ENCODE measurements around the gene NFIC. TPM values are rescaled to one million over a fixed set of nuclear protein-coding genes. Genes with fewer than 3 reads are reported as not detected.

Gene NFIC
- total and polyA plus RNA-seq, 2 experiments from 2014 or later = 7.8 to 20.9 TPM

GRCh38 chr19:3513229-3514140 is 147.1 kb downstream of the NFIC start:
- H3K9me2 ChIP-seq (replicated peaks; ENCODE audit: insufficient read depth) = no peaks in the 10 kb centered on the region
- no peaks in the 10 kb centered on the region for H3K9me3 ChIP-seq (ENCODE audit: low read depth)
- H3K4me1 ChIP-seq (ENCODE audit: insufficient read depth) = peaks cover 7% of the 10 kb centered on the region
- H3K27me3 ChIP-seq = no peaks in the 10 kb centered on the region
- 94% methylated on average over 23 of the region's 23 CpGs for WGBS (ENCODE audit: low lambda C conversion rate, missing lambda C conversion rate)
- H4K20me1 ChIP-seq (ENCODE audit: insufficient read depth, poor library complexity, severe bottlenecking) = peaks cover 99% of the 10 kb centered on the region
- H2AFZ ChIP-seq = no peak overlapping the region
- peaks cover 100% of the 10 kb centered on the region for H3K79me2 ChIP-seq
- TF ChIP-seq EZH2 (IDR thresholded peaks at IDR 0.05; ENCODE audit: borderline replicate concordance) = no peak
- no peak for TF ChIP-seq EZH2phosphoT487 (IDR thresholded peaks at IDR 0.05; ENCODE audit: low read depth, severe bottlenecking, unreplicated experiment)
- no peak for TF ChIP-seq CTCF (IDR thresholded peaks at IDR 0.05; ENCODE audit: poor library complexity)
- DNase-seq (ENCODE audit: low spot score) = no peak
- H3K4me3 ChIP-seq = no peak overlapping the region
- no peak overlapping the region for H3K27ac ChIP-seq
- H3K4me2 ChIP-seq = no peak overlapping the region
- H3K36me3 ChIP-seq (replicated peaks; ENCODE audit: insufficient read depth, low read depth) = no peaks in the 10 kb centered on the region

- peaks cover 100% of the 10 kb centered on the region for H3K79me2 ChIP-seq
- no peaks in the 10 kb centered on the region for H3K27me3 ChIP-seq
- H2AFZ ChIP-seq = no peak overlapping the region
- no peak overlapping the region for H3K4me3 ChIP-seq
- no peaks in the 10 kb centered on the region for H3K9me3 ChIP-seq (ENCODE audit: low read depth)
- H4K20me1 ChIP-seq (ENCODE audit: insufficient read depth, poor library complexity, severe bottlenecking) = peaks cover 100% of the 10 kb centered on the region
- H3K27ac ChIP-seq = no peak overlapping the region
- DNase-seq (ENCODE audit: low spot score) = no peak
- TF ChIP-seq EZH2phosphoT487 (IDR thresholded peaks at IDR 0.05; ENCODE audit: low read depth, severe bottlenecking, unreplicated experiment) (no peak), CTCF (IDR thresholded peaks at IDR 0.05; ENCODE audit: poor library complexity) (no peak), EZH2 (IDR thresholded peaks at IDR 0.05; ENCODE audit: borderline replicate concordance) (no peak)
- no peaks in the 10 kb centered on the region for H3K9me2 ChIP-seq (replicated peaks; ENCODE audit: insufficient read depth)
- peaks cover 7% of the 10 kb centered on the region for H3K4me1 ChIP-seq (ENCODE audit: insufficient read depth)
- no peak overlapping the region for H3K4me2 ChIP-seq
- H3K36me3 ChIP-seq (replicated peaks; ENCODE audit: insufficient read depth, low read depth) = no peaks in the 10 kb centered on the region
- 77% methylated on average over 12 of the region's 12 CpGs for WGBS (ENCODE audit: low lambda C conversion rate, missing lambda C conversion rate)
These were observed 148.5 kb downstream of the NFIC start for GRCh38 chr19:3514930-3515329.

GRCh38 chr19:3515891-3516422 is 149.6 kb downstream of the NFIC start:
- Histone ChIP-seq H3K27ac (no peak overlapping the region), H3K27me3 (no peaks in the 10 kb centered on the region), H3K9me3 (ENCODE audit: low read depth) (no peaks in the 10 kb centered on the region), H3K4me3 (no peak overlapping the region), H4K20me1 (ENCODE audit: insufficient read depth, poor library complexity, severe bottlenecking) (peaks cover 100% of the 10 kb centered on the region), H3K9me2 (replicated peaks; ENCODE audit: insufficient read depth) (no peaks in the 10 kb centered on the region), H3K79me2 (peaks cover 100% of the 10 kb centered on the region), H2AFZ (no peak overlapping the region), H3K4me2 (no peak overlapping the region), H3K4me1 (ENCODE audit: insufficient read depth) (peaks cover 7% of the 10 kb centered on the region), H3K36me3 (replicated peaks; ENCODE audit: insufficient read depth, low read depth) (no peaks in the 10 kb centered on the region)
- DNase-seq (ENCODE audit: low spot score) = no peak
- TF ChIP-seq CTCF (IDR thresholded peaks at IDR 0.05; ENCODE audit: poor library complexity) (no peak), EZH2phosphoT487 (IDR thresholded peaks at IDR 0.05; ENCODE audit: low read depth, severe bottlenecking, unreplicated experiment) (no peak), EZH2 (IDR thresholded peaks at IDR 0.05; ENCODE audit: borderline replicate concordance) (no peak)
- 94% methylated on average over 15 of the region's 15 CpGs for WGBS (ENCODE audit: low lambda C conversion rate, missing lambda C conversion rate)
